Occipital lobe (tissue), 2 donors: ENCODE results near the gene CNFN. TPM values are rescaled to one million over a fixed set of nuclear protein-coding genes. Genes with fewer than 3 reads are reported as not detected.

Experiments used
- DNase-seq: peaks from one replicate; lab custom pipeline; 2025; lab: John Stamatoyannopoulos, UW
- total RNA-seq: library from RNA; depleted of rRNA; stranded (reverse); fragments of >200 nt; gene quantifications from one replicate; pipeline ENCODE4 v1.2.3, GENCODE V29; 2014

The CNFN gene
- total RNA-seq, 1 donor from 2014 or later: not detected

DNA sequence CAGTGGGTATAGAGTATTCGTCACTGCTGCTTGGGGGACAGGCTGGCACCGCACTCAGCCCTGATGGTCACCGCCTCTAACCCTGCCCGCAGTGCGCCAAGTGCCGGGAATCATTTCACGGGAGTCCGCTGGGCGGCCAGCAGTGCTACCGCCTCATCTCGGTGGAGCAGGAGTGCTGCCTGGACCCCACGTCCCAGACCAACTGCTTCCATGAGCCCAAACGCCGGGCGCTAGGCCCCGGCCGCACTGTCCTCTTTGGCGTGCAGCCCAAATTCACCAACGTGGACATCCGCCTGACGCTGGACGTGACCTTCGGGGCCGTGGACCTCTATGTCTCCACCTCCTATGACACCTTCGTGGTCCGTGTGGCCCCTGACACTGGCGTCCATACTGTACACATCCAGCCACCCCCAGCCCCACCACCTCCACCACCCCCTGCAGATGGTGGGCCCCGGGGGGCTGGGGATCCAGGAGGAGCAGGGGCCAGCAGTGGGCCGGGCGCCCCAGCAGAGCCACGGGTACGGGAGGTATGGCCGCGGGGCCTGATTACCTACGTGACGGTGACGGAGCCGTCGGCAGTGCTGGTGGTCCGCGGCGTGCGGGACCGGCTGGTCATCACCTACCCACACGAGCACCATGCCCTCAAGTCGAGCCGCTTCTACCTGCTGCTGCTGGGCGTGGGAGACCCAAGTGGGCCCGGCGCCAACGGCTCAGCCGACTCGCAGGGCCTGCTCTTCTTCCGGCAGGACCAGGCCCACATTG is 14.5 kb downstream of the CNFN start:
- no peak for DNase-seq

DNA sequence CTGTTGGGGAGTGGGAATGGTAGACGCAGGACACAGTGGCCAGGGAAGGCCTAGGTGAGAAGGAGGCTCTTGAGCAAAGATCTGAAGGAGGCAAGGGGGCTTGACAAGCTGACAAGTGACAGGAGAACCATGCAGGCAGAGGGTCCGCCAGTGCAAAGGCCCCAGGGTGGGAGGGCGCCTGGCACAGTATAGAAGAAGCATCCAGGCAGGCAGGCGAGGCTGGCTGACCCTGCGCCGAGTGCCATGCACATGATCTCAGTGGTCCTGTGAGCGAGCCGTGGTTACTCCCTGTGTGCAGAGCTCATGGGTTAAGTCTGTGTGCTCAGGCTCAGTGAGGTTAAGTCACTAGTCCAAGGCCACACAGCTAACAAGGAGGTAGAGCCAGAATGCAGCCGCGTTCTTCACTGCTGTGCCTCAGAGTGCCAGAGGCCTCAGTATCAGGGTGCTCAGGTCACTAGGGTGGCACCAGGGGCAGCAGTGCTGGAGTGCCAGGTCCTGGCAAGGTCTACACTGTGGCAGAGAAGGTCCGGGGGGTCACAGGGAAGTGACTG is 15.2 kb downstream of the CNFN start:
- no peak for DNase-seq

DNA sequence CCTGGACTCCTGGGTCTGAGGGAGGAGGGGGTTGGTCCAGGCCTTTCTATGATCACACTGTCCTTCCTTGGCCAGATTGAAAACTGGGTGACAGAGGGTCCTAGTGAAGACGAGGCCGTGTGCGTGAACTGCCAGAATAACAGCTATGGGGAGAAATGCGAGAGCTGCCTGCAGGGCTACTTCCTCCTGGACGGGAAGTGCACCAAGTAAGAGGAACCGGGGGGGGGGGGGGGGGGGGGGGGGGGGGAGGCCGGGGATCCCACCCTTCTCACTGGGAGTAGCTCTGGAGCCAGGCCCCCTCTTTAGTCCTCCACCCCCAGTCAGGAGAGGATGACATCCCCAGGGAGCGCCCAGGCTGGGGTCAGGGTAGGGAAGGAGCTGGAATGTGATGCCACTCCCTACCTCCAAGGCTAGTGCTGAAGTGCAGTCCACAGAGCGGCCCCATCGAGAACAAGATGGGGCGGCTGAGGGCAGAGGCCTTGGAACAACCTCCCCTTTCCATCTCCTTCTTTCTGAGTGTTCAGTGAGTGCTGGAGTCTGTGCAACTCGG is 19.4 kb downstream of the CNFN start:
- no peak for DNase-seq

DNA sequence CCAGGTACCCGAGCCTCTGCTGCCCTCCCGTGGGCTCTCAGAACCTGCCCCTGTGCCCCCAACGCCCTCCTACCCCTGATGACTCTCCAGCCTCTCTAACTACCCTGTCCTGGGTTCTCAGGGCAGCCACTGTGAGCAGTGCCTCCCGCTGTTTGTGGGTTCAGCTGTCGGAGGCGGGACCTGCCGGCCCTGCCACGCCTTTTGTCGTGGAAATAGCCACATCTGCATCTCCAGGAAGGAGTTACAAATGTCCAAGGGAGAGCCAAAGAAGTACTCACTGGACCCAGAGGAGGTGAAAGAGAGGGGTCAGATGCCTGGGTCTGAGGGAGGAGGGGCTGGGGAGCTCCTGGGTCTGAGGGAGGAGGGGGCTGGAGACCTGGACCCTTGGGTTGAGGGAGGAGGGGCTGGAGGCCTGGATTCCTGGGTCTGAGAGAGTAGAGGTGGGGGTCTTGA is 20.0 kb downstream of the CNFN start:
- no peak for DNase-seq

- DNase-seq: no peak
Observed at GRCh38 chr19:42369433-42370067, 20.5 kb downstream of the CNFN start.

GRCh38 chr19:42368765-42369164 is 21.3 kb downstream of the CNFN start:
- no peak for DNase-seq

DNA sequence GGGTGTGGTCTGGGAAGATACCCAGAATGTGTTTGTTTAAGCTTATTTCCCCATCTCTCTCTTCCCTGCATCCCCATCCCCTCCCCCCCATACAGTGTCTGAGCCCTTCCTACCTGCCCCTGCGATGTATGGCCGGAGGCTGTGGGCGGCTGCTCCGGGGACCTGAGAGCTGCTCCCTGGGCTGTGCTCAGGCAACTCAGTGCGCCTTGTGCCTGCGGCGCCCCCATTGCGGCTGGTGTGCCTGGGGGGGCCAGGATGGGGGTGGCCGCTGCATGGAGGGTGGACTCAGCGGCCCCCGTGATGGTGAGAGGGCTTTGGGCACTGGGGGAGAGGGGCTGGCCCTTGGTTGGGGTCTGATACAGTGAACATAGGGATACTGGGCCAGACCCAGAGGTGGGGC is 21.7 kb downstream of the CNFN start:
- DNase-seq: no peak

DNA sequence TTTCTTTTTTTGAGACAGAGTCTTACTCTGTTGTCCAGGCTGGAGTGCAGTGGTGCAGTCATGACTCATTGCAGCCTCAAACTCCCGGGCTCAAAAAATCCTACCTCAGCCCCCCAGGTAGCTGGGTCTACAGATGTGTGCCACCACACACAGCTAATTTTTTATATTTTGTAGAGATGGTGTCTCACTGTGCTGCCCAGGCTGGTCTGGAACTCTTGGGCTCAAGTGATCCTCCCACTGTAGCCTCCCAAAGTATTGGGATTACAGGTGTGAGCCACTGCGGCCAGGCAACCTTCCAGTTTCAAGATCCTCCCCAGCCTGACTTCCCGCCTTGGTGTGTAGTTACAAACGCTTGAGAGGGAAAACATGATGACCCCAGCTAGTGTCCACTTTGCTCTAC is 22.2 kb downstream of the CNFN start:
- DNase-seq: no peak

DNA sequence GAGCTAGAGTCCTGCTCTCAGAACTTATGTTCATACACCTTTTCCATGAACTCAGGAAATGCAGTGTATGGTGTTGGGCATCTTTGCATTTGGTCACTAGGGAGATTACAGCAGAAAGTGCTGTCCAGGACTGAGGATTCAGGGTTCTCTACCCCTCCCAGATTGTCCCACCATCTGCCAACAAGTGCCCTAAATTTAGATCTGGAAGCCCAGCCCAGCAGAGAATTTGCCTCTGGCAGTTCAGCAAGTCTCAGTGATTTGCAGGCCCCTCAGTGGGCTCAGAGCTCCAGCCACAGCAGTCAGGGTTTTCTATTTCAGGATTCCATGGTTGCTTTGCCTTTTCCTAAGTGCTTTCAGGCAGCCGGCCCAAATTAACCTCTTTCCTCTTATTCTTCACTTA is 23.4 kb downstream of the CNFN start:
- DNase-seq: no peak

- DNase-seq: no peak
Observed at GRCh38 chr19:42363614-42364346, 26.3 kb downstream of the CNFN start.

GRCh38 chr19:42362891-42363440 is 27.1 kb downstream of the CNFN start:
- no peak for DNase-seq

GRCh38 chr19:42362342-42362741 is 27.8 kb downstream of the CNFN start:
- no peak for DNase-seq

DNA sequence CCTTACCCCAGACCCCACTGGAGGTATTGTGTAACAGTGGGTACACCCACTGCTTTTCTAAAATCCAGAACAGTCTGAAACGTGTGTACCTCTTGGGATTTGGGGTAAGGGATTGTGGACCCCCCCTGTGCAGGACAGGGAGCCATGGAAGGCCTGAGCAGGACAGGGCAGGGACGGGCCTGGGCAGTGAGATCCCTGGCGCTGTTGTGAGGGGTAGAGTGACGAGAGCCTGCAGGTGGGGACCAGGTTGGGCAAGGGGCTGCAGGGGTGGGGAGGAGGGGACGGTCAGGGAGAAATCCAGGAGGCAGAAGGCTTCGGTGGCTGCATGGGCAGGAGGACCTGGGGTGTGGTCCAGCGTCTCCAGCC is 28.6 kb downstream of the CNFN start:
- no peak for DNase-seq

- DNase-seq: no peak
Observed at GRCh38 chr19:42360787-42361544, 29.1 kb downstream of the CNFN start.

DNA sequence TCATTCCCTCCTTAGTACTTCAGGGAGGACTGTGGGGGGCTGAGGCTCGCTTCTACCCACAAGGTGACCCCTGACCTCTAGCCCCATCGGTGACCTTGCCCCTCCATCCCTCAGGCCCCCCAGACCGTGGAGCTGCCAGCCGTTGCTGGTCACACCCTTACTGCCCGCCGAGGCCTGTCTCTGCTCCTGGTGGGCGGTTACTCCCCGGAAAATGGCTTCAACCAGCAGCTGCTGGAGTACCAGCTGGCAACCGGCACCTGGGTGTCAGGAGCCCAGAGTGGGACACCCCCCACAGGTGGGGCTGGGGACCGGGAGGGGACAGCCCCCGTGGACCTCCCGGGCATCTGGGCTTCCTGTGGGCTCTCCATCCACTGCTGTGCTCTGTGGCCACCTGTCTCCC is 32.8 kb downstream of the CNFN start:
- no peak for DNase-seq

DNA sequence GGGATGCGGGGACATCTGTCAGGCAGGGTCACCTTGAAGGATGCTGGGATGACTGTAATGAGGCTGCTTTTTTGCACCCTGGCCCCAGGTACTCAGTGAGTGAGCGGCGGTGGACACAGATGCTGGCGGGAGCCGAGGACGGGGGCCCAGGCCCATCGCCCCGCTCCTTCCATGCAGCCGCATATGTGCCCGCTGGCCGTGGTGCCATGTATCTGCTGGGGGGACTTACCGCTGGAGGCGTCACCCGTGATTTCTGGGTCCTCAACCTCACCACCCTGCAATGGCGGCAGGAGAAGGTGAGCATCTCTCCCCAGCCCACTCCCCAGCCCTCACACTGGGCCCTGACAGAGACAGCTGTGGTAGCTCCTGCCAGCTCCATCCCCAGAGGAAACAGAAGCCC is 33.4 kb downstream of the CNFN start:
- no peak for DNase-seq

DNA sequence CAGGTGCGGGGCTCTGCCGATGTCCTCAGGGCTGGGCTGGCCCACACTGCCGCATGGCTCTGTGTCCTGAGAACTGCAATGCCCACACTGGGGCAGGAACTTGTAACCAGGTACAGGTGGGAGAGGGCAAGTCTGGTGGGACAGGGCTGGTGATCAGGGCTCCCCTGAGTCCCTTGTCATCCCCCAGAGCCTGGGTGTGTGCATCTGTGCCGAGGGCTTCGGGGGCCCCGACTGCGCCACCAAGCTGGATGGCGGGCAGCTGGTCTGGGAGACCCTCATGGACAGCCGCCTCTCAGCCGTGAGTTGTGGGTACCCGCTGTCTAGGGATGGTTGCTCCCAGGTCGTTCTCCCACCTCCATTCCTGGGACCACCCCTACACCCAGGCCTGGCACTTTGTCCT is 34.2 kb downstream of the CNFN start:
- no peak for DNase-seq

GRCh38 chr19:42353341-42354015 is 36.6 kb downstream of the CNFN start:
- no peak for DNase-seq

GRCh38 chr19:42352301-42353259 is 37.5 kb downstream of the CNFN start:
- peak; percentile 81 for DNase-seq
